ENCODE results near the gene PRDM10.

DNA sequence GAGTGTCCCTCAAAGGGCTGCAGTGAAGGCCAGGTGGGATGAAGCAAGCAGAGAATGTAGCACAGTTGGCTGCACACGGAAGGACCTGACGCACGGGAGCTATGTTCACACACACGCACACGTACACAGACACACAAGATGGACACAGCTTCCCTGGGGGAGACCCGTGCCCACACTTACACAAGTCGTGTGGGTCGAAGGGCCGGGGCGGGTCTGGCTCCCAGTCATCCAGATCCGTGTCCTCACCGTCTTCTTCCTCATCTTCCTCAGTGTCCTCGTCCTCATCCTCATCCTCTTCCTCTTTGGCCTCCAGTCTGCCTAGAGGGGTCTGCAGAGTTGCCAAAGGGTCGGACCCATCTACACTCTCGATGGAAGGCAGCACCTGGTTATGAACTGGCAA lies 55.7 kb downstream of the PRDM10 start:
- TF ChIP-seq, protein P1, sequence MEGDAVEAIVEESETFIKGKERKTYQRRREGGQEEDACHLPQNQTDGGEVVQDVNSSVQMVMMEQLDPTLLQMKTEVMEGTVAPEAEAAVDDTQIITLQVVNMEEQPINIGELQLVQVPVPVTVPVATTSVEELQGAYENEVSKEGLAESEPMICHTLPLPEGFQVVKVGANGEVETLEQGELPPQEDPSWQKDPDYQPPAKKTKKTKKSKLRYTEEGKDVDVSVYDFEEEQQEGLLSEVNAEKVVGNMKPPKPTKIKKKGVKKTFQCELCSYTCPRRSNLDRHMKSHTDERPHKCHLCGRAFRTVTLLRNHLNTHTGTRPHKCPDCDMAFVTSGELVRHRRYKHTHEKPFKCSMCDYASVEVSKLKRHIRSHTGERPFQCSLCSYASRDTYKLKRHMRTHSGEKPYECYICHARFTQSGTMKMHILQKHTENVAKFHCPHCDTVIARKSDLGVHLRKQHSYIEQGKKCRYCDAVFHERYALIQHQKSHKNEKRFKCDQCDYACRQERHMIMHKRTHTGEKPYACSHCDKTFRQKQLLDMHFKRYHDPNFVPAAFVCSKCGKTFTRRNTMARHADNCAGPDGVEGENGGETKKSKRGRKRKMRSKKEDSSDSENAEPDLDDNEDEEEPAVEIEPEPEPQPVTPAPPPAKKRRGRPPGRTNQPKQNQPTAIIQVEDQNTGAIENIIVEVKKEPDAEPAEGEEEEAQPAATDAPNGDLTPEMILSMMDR (IDR thresholded peaks at IDR 0.05), result no peak
- TF ChIP-seq POLR2AphosphoS5 (IDR thresholded peaks at IDR 0.05) (no peak), POLR2A (IDR thresholded peaks at IDR 0.05) (no peak)
